ENCODE data around the gene TMOD1.
"Not testable (repeated sequence)": the region's sequence is repeated elsewhere in the genome, so short reads cannot be mapped to it uniquely, and the experiment has no call there.

DNA sequence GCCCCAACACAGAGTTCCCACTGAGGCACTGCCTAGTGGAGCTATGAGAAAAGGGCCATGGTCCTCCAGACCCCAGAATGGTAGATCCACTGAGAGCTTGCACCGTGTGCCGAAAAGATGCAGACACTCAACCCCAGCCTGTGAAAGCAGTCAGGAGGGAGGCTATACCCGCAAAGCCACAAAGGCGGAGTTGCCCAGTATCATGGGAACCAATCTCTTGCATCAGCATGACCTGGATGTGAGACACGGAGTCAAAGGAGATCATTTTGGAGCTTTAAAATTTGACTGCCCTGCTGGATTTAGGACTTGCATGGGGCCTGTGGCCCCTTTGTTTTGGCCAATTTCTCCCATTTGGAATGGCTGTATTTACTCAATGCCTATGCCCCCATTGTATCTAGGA lies 121.0 kb downstream of the TMOD1 start:
- TF ChIP-seq CTCF (IDR thresholded peaks at IDR 0.05; ENCODE audit: control extremely low read depth in 1 of 3, insufficient read depth in 1 of 3, low read depth in 1 of 3, low read length in 3 of 3); ZNF274 (IDR thresholded peaks at IDR 0.05; ENCODE audit: borderline replicate concordance, extremely low read depth, low read length); CBX5 (IDR thresholded peaks at IDR 0.05; ENCODE audit: low read depth, low read length): not testable (repeated sequence)

All from H1 (cell line).